Choroid plexus epithelial cell (primary cell): ENCODE measurements around the gene NUMA1.

Source experiments
- DNase-seq: peaks from one replicate; pipeline ENCODE4 v3.0.0-alpha.2; 2010; ENCODE audit warnings: low read depth
- H3K4me3 ChIP-seq: 2 replicates; pipeline ENCODE4 v1.5.1; 2011; ENCODE audit warnings: low read depth, mild to moderate bottlenecking, control low read depth, low read length, moderate library complexity
- TF ChIP-seq, protein P1 (sequence below): conservative IDR thresholded peaks from 2 replicates; pipeline ENCODE4 v1.5.1; 2011; ENCODE audit warnings: low read depth, mild to moderate bottlenecking, control low read depth, inconsistent platforms, low read length, moderate library complexity

The NUMA1 gene

GRCh38 chr11:71971680-71972079 is 108.7 kb downstream of the NUMA1 start:
- DNase-seq, result no peak
- no peak overlapping the region for H3K4me3 ChIP-seq
- TF ChIP-seq, protein P1, sequence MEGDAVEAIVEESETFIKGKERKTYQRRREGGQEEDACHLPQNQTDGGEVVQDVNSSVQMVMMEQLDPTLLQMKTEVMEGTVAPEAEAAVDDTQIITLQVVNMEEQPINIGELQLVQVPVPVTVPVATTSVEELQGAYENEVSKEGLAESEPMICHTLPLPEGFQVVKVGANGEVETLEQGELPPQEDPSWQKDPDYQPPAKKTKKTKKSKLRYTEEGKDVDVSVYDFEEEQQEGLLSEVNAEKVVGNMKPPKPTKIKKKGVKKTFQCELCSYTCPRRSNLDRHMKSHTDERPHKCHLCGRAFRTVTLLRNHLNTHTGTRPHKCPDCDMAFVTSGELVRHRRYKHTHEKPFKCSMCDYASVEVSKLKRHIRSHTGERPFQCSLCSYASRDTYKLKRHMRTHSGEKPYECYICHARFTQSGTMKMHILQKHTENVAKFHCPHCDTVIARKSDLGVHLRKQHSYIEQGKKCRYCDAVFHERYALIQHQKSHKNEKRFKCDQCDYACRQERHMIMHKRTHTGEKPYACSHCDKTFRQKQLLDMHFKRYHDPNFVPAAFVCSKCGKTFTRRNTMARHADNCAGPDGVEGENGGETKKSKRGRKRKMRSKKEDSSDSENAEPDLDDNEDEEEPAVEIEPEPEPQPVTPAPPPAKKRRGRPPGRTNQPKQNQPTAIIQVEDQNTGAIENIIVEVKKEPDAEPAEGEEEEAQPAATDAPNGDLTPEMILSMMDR, result no peak

- no peak for DNase-seq
- no peak overlapping the region for H3K4me3 ChIP-seq
- TF ChIP-seq, protein P1, result no peak
Observed at GRCh38 chr11:71964641-71965040, 115.7 kb downstream of the NUMA1 start.

- DNase-seq, result no peak
- TF ChIP-seq, protein P1, result no peak
- H3K4me3 ChIP-seq, result no peak overlapping the region
Observed at GRCh38 chr11:71963468-71963867, 116.9 kb downstream of the NUMA1 start.

DNA sequence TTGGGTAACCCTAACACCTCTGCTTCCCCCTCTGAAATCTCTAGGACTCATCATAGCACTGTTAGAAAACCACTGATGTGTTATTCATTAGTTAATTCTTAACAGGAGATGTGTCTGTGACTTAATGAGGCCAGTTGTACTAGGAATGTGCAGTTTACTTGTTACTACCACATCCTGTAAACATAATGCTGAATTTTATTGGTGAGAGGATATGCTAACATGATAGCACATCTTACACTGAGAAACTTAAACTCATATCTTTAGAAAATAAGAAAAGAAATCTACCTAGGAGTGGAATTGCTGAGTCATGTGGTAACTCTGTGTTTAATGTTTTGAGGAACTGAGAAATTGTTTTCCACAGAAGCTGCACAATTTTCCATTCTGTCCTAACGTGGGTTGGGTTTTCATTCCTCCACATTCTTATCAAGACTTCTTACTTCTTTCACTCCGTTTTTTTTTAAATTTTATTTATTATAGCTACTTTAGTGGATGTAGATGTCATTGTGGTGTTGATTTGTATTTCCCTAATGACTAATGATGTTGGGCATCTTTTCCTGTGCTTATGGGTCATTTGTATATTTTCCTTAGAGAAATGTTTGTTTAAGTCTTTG is 117.8 kb downstream of the NUMA1 start:
- peak; percentile 74 for DNase-seq
- H3K4me3 ChIP-seq, result no peak overlapping the region
- TF ChIP-seq, protein P1, result no peak

- no peak overlapping the region for H3K4me3 ChIP-seq
- DNase-seq, result no peak
- TF ChIP-seq, protein P1, result no peak
Observed at GRCh38 chr11:71955898-71956456, 124.4 kb downstream of the NUMA1 start.
